Activated CD4-positive, alpha-beta T cell treated with anti-CD3 and anti-CD28 coated beads for 4 hours (primary cell): Measurements from ENCODE around the gene OLFM2.
"Not testable (repeated sequence)": the region's sequence is repeated elsewhere in the genome, so short reads cannot be mapped to it uniquely, and the experiment has no call there.

Source experiments
- DNase-seq, 2 donors: peaks; one replicate each; pipeline ENCODE4 v3.0.0-alpha.2; 2020

Gene OLFM2

DNA sequence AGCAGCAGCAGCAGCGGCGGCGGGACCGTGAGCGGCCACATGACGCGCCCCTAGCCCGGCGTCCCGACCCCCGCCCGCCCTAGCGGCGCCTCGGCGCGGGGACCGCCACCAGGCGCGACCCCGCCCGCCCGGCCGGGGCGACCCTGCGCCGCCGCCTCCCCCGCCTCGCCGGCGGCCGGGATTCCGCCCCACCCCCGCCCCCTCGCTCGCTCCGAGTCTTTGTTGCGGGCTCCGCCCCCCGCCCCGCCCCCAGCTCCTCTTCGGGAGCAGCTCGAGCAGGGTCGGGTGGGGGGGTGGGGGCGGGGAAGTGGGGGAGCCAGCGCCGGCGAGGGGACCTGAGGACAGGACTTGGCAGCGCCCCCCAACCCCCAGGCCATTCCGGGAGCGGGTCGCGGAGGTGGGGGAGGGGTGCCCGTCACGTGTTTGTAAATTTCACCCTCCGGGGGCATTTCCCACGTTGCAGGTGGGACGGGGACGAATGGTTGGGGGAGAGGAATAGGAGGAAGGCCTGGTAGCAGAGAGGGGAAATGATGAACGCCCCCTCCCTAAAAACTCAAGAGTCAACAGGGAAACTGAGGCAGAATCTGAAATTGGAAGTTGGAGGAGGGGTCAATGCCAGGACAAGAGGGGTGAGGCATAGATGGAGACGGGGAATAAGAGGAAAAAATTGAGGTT, at the start of gene OLFM2:
OLFM2 (minus strand) TSS at position 190 of the 675 bp plus-strand sequence; CDS start at position 41, 149 bp downstream.
- DNase-seq = peak; percentile 27 to 49

DNA sequence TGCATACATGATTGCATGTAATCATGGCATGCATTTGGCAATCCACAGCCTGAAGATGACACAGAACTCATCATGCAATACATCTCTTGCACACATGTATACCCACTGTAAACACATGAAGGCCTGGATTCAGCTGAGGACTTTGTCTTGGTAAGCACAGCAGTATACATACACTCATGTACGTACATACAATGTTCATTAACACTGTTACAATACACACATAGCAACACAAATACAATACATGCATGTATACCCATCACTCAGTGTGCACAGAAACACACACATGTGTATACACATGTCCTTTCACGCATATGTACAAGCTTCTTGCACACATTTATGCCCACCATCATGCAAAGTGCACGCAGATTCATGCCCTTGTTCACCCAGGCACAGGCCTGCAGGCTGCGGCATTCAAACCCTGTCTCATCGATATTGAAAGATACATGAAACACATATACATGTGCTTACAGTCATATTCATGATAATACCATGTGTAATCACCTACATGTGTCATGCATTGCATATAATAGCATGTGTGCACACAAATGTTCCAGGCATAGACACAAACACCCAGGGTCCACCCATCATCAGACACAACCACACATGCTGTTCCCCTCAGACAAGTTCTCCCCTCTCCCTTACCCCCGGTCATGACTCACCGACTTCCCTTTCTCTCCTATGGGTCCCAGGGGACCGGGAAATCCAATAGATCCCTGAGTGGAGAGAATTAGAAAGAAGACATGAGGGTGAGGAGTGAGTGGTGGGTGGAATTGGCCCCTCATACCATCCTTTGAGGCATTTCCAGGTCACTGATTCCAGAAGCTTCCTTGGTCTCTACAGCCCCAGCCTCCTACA, 45.3 kb upstream of the OLFM2 start:
- DNase-seq = no peak

DNA sequence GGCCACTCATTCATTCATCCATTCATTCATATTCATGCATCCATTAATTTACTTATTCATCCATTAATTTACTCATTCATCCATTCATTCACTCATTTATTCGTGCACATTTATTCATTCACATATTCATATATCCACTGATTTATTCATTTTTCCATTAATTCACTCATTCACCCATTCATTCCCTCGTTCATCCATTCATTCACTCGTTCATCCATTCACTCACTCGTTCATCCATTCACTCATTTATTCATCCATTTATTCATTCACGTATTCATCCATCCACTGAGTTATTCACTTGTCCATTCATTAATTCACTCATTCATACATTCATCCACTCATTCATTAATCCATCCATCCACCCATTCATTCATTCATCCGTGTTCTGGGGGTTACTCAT, 35.8 kb upstream of the OLFM2 start:
- DNase-seq = no peak

DNA sequence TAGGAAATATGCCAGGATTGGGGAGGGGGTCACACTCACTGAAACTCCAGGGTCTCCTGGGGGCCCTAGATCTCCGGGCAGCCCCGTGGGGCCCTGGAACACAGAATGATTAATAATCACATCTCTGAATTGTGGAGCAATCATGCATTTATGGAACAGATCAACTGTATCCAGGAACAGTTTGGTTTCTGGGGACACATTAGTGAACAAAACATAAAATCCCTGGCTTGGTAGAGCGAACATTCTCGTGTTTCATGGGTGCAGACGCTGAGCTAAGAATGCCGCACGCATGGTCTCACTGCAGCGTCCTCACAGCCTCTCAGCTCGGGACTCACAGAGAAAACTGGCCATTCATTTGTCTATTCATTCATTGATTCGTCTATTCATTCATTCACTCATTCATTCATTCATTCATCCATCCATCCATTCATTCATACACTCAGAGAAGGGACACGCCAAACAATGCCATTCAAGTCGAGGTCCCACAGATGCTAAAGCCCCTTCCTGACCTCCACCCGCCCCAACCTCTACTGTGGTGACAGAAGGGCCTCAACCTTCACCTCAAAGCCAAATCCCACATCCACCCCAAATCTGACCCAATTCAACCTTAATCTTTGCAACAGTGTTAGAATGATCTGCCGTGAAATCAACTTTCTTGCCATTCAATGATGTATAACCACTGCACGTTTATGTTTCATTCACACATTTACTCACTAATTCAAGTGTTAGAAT, 35.0 kb upstream of the OLFM2 start:
- no peak for DNase-seq

DNA sequence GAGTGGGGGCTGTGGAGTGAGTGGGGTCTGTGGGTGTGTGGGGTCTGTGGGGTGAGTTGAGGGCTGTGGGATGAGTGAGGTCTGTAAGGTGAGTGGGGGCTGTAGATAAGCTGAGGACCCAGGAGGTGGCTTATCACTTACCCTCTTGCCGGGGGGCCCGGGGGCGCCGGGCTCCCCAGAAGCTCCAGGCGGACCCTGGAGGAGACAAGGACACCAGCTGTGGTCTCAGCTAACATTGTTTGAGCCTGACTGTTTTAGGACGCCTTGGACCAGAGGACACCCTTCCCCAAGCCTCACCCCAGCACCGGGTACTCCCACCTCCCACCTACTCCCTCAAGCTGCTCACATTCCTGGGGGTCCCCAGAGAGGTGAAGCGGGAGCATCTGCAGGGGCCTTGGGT, 34.2 kb upstream of the OLFM2 start:
- no peak for DNase-seq

DNA sequence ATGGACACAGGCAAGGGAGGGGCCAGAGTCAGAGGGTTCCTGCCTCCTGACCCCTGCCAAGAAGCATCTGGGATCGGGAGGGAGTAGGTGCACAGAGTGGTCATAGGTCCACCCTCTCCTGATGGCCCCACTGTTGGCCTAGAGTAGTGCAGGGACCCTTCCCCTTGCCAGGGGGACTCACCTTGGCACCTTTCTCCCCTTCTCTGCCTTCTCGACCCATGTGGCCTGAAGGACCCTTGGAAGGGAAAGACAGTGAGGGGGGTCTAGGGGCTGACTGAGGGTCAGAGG, 33.3 kb upstream of the OLFM2 start:
- DNase-seq = no peak

DNA sequence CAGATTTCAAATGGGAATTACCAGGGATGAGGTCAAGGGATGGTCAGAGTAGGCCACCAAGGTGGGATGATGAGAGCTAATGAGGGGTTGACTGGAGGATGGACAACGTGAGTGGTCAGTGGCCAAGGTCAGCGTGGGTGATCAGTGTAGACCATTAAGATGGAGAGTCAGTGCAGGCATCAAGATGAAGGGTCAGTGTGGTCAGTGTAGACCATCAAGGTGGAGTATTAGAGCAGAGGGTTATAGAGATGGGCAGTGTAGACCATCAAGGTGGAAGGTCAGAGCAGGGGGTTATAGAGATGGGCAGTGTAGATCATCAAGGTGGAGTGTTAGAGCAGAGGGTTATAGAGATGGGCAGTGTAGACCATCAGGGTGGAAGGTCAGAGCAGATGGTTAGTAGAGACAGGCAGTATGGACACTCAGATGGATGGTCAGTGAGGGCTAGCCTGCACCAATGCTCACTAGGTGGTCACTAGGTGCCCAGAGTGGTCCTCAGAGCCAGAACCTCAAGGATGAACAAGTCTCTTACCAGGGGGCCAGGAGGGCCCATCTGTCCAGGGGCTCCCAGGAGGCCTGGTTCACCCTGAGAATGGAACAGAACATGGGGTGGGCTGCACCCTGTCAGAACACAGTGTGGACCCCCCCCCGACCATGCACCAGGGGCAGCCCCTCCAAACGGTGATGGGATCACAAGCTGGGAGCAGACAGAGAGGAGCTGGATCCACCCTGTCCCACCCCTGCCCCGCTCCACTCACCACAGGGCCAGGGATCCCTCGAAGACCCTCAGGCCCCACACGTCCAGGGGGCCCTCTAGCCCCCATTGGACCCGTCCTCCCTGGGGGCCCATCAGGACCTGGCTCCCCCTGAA, 32.7 kb upstream of the OLFM2 start:
- DNase-seq = no peak

DNA sequence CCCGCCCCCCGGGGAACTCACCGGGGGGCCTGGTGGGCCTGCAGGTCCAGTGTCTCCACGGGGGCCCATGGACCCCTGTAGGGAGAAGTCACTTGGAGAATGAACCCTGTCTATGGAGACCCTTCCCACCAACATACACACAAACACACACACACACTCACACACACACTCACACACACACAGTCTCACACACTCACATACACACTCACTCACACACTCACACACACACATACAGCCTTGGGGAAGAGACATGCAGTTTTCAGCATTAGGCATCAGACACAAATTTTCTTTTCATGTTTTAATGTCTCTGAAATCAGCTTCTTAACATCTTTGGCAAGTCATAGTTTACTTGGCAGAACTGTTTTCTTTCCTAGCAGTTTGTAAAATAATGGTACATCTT, 31.0 kb upstream of the OLFM2 start:
- DNase-seq = no peak

DNA sequence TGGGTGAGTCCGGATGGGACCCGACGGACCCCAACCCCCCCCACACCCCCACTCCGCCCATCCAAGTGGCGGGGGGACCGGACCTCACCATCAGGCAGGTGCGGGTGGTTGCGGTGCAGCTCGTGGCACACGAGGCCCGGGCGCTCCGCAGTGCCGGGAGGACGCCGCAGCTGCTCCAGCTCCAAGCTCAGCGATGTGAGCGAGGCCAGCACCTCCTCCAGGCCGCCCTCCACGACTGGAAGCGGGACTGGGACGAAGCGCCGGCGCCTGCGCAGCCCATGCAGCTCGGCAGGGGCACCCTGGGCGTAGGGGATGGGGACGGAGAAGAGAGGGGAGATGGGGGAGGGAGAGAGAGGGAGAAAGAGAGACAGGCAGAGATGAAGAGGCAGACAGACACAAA, 30.1 kb upstream of the OLFM2 start:
- no peak for DNase-seq

DNA sequence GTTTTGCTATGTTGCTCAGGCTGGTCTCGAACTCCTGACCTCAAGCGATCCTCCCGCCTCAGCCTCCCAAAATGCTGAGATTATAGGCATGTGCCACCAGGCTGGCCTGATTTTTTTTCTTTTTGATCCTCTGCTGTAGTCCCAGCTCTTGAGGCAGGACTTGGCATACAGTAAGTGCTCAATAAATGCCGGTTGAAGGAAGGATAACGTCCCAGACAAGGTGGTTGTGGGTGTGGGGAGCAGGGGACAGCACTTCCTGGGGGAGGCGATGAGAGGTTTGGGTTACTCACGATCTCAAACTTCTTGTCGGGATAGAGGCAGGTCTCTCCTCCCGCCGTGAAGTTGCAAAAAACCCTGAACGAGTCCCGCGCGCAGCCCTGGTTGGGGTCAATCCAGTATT, 29.7 kb upstream of the OLFM2 start:
- no peak for DNase-seq

DNA sequence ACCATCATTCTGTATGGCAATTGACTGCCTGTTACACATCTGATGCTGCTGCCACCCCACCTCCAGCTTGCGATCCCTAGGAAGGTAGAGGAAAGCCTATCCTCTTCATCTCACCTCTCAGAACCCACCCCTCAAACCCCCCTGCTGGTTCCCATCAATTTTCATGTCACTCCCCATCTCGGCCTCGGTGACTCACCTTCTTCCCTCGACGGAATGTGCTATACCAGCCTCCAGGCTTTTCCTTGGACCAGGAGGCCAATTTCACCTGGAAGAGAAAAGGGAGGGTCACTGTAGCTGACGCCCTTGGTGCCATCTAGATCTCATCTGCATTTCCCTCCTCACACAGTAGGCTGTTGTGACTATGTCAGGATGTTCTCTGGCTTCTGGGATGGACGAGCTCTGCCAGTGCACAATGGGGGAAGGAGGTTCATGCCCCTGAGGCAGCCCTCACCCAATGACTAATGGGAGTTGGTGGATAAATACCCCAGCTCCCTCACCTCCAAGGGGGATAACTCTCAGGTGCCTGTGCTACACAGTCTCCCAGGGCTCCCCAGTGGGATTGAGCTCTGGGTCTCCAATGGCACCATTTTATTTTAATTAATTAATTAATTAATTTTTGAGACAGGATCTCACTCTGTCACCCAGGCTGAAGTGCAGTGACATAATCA, 26.4 kb upstream of the OLFM2 start:
- no peak for DNase-seq

DNA sequence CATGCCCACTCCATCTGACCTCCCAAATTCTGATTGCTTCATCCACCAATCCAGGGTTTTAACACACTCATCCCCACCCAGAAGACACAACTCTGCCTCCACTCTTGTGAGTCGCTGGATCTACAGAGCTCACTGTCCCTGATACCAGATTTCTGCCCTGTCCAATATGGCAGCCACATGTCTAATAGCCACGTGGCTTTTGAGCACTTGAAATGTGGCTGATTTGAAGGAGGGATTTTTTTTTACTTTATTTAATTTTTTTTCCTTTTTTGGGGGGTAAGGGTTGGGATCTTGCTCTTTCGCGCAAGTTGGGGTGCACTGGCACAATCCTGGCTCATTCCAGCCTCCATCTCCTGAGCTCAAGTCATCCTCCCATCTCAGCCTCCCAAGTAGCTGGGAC, 24.8 kb upstream of the OLFM2 start:
- DNase-seq = no peak

DNA sequence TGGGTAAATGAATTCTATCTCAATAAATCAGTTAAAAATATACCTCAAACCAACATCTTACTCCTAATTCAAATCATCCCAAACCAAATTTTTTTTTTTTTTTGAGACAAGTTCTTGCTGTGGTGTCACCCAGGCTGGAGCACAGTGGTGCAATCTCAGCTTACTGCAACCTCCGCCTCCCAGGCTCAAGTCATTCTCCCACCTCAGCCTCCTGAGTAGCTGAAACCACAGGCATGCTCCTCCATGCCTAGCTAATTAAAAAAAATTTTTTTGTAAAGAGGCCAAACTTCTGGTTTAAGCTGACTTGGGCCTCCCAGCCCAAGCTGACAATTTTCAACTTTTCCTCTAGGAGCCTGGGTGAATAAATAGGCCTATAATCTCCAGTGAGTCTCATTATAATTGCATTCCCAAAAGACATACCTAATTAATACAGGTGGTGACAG, 22.1 kb upstream of the OLFM2 start:
- DNase-seq = no peak

DNA sequence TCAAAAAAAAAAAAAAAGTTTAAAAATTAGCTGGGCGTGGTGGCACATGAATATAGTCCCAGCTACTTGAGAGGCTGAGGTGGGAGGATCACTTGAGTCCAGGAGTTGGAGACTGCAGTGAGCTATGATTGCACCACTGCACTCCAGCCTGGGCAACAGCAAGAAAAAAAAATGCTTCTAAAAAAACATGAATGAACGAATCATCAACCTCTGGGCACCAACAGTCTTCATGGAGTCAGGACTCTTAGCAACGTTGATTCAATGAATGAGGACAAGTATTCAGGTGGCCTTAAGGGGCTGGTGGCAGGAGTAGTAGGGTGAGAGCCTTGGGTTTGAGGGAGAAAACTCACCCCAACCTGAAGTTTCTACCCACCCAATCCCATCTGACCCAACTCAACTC, 20.6 kb upstream of the OLFM2 start:
- no peak for DNase-seq

DNA sequence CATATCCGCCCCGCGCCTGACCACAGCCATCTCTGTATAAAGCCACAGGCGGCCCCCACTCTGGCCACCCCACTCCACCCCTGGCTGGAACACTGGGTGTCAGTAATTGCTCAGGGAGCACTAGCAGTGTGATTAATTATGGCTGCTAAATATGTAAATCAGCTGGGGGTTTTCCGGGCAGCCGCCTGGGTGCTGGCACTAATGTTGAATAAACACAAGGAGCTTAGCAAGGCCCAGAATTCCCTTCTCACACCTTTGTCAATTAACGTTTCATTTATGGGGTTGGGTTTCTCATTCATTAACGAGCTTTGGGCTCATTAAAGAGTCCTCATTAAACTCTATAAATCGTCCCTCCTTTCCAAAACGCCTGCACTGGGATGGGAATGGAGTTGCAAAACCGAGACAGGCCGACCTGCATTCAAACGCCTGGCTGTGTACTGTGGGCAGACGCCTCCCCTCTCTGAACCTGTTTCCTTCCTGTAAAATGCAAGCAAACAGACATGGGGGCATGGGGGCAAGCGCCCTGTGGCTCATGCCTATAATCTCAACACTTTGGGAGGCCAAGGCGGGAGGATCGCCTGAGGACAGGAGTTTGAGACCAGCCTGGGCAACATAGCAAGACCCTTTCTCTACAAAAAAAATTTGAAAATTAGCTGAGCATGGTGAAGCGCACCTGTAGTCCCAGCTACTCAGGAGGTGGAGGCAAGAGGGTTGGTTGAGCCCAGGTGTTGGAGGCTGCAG, 17.7 kb upstream of the OLFM2 start:
- DNase-seq = no peak

DNA sequence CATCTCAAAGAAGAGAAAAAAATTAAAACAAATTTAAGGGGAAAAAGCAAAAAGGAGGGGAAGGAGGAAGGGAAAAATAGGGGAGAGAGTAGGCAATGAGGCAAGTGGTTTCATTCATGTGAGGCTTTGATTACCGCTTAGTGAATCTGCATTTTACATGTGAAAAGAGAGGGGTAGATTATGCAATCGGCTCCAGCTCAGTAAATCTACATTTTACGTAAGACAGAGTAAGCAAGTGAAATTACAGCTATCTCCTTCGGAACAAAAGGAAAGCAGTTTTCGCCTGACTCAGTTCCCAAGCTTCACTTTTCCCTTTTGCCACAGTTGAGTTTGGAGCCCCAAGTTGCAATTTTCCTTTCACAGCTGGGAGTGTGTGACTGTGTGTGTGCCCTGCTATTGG, 16.0 kb upstream of the OLFM2 start:
- DNase-seq = no peak

DNA sequence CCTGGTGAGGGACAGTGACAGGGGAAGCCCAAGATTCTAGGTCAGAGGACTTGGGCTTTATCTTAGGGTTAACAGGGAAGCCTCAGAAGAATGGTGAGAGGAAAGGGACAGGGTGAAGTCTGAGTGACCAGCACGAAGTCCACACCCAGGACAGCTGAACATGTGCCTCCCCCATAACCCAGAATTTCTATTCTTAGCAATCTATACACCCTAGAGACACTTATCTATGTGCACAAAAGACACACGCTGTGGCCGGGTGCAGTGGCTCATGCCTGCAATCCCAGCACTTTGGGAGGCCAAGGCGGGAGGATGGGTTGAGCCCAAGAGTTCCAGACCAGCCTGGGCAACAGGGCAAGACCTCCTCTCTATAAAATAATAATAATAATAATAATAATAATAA, 11.1 kb upstream of the OLFM2 start:
- no peak for DNase-seq

DNA sequence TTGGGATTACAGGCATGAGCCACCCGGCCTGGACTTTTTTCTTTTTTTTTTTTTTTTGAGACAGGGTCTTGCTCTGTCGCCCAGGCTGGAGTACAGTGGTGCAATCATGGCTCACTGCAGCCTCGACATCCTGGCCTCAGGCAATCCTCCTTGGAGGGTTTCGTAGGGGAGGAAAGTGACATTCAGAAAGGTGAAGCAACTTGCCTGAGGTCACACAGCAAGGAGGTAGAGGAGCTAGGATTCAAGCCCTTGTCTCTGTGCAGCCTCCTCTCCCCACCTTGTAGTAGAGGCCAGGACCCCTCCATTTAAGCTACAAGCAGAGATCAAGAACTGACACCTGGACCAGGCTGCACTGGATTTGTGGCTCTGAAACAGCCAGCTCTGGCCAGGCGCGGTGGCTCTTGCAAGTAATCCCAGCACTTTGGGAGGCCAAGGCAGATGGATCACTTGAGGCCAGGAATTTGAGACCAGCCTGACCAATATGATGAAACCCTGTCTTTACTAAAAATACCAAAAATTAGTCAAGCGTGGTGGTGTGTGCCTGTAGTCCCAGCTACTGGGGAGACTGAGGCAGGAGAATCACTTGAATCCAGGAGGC, 10.3 kb upstream of the OLFM2 start:
- not testable (repeated sequence) for DNase-seq

DNA sequence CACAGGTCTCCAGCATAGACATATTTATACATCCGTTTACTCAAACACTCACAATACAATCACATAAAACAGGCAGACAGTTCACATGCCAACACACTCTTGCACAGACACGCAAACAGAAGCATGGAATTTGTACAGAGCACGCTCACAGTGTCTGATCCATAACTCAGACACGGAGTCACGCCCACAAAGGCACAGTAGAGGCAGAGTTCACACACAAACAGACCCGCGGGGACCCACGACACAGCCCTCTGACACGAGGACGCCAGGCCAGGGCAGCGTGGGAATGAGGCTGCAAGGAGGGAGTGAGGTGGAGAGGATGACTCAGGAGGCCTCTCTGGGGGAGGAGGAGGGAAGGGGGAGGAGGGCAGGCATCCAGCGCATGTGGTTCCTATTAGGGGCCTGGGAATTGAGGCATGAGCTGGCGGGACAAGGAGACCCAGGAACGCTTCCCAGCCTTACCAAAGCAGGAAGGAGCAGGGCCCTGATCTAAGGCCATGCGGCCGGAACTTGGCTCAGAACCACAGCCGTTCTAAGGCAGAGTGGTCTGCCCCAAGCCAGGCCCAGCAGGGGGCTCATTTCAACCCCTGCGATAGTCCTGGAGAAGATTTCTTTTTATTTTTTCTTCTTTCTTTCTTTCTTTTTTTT, 9.1 kb upstream of the OLFM2 start:
- DNase-seq = no peak

DNA sequence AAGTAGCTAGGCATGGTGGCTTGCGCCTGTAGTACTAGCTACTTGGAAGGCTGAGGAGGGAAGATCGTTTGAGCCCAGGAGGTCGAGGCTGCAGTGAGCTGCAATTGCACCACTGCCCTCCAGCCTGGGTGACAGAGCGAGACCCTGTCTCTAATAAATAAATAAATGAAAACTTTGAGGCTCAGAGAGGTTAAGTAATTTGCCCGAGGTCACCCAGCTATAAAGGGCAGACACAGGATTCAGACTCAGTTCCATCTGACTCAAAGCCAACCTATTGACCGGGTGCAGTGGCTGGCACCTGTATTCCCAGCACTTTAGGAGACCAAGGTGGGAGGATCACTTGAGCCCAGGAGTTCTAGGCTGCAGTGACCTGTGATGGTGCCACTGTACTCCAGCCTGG, 7.4 kb upstream of the OLFM2 start:
- no peak for DNase-seq

DNA sequence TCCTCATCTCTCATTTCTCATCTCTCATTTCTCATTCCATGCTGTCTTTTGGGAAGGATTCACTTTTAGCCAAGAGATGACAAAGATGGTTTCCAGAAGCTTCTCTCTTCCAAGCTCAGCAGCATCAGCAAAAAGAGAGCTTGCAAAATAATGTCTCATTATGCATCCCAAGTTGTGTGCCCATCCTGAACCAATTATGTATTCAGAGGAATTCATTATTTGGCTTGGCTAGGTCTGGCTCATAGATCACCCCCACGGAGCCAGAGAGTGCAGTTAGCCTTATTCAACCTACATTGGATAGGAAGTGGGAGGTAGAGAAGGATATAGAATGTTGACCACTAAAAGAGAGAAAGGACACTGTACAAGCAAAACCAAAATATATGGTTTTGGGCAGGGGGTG, 5.4 kb upstream of the OLFM2 start:
- DNase-seq = no peak
